Neural cell (in vitro differentiated cells): ENCODE results near the gene ITGAX. TPM values are rescaled to one million over a fixed set of nuclear protein-coding genes. Genes with fewer than 3 reads are reported as not detected.

Experiments
- H2AFZ ChIP-seq: fragments of 200-600, 300-800 bp; sonication (generic), shearing (Covaris generic); 2 replicates; pipeline ENCODE4 v1.6.0; 2014; ENCODE audit warnings: low read depth, mild to moderate bottlenecking, antibody characterized with exemption, low read length, moderate library complexity
- H3F3A ChIP-seq: fragments of 200-600 bp; shearing (Covaris generic); 2 replicates; pipeline ENCODE4 v1.6.1; 2016; ENCODE audit warnings: mild to moderate bottlenecking, moderate library complexity, mixed read lengths, antibody characterized with exemption, low read length; ENCODE audit not compliant: insufficient read depth, poor library complexity, severe bottlenecking
- H3K27ac ChIP-seq: fragments of 200-600, 300-800 bp; sonication (generic), shearing (Covaris generic); 2 replicates; pipeline ENCODE4 v1.5.1; 2014; ENCODE audit warnings: mild to moderate bottlenecking, low read length, moderate library complexity
- H3K27me3 ChIP-seq: fragments of 300-800, 200-600 bp; sonication (generic), shearing (Covaris generic); 2 replicates; pipeline ENCODE4 v1.6.0; 2014; ENCODE audit warnings: mild to moderate bottlenecking, low read depth, low read length, moderate library complexity; ENCODE audit not compliant: insufficient read depth
- H3K36me3 ChIP-seq: fragments of 300-800, 200-600 bp; sonication (generic), shearing (Covaris generic); 2 replicates; pipeline ENCODE4 v1.5.1; 2014; ENCODE audit warnings: mild to moderate bottlenecking, antibody characterized with exemption, low read length, moderate library complexity; ENCODE audit not compliant: insufficient read depth
- H3K4me2 ChIP-seq: fragments of 300-800, 200-600 bp; sonication (generic), shearing (Covaris generic); 2 replicates; pipeline ENCODE4 v1.6.0; 2014; ENCODE audit warnings: mild to moderate bottlenecking, low read length
- H3K4me3 ChIP-seq: fragments of 300-800, 200-600 bp; sonication (generic), shearing (Covaris generic); 2 replicates; pipeline ENCODE4 v1.5.1; 2014; ENCODE audit warnings: mild to moderate bottlenecking, low read length, moderate library complexity
- H3K79me2 ChIP-seq: fragments of 200-600 bp; shearing (Covaris generic); replicated peaks from 2 replicates; pipeline ENCODE4 v1.6.0; 2014; ENCODE audit warnings: mild to moderate bottlenecking, low read length, moderate library complexity; ENCODE audit not compliant: insufficient read depth
- H3K9ac ChIP-seq: fragments of 300-800, 200-600 bp; sonication (generic), shearing (Covaris generic); 2 replicates; pipeline ENCODE4 v1.6.1; 2016; ENCODE audit warnings: mild to moderate bottlenecking, low read length, mixed read lengths
- H3K9me2 ChIP-seq: fragments of 200-600 bp; shearing (Covaris generic); 2 replicates; pipeline ENCODE4 v1.6.1; 2016; ENCODE audit warnings: mild to moderate bottlenecking, low read length, mixed read lengths; ENCODE audit not compliant: insufficient read depth
- H3K9me3 ChIP-seq: fragments of 200-600, 300-800 bp; sonication (generic), shearing (Covaris generic); 2 replicates; pipeline ENCODE4 v1.6.1; 2016; ENCODE audit warnings: mild to moderate bottlenecking, mixed run types, low read length, moderate library complexity, mixed read lengths
- H4K20me1 ChIP-seq: fragments of 200-600 bp; shearing (Covaris generic); 2 replicates; pipeline ENCODE4 v1.6.1; 2016; ENCODE audit warnings: mild to moderate bottlenecking, mixed run types; ENCODE audit not compliant: insufficient read depth
- CTCF ChIP-seq: fragments of 450-650 bp; IDR thresholded peaks from 2 replicates; pipeline ENCODE4 v1.5.1; 2014; ENCODE audit warnings: antibody characterized with exemption, mild to moderate bottlenecking, moderate library complexity; ENCODE audit not compliant: poor library complexity, severe bottlenecking
- EP300 ChIP-seq: fragments of 450-650 bp; conservative IDR thresholded peaks from 2 replicates; pipeline ENCODE4 v1.6.1; 2014; ENCODE audit warnings: antibody characterized with exemption, mild to moderate bottlenecking, moderate library complexity; ENCODE audit not compliant: poor library complexity, severe bottlenecking
- EZH2 ChIP-seq: fragments of 200-600, 300-800 bp; shearing (Covaris generic), sonication (generic); IDR thresholded peaks from 2 replicates; pipeline ENCODE4 v1.6.1; 2014; ENCODE audit warnings: antibody characterized with exemption, low read length, borderline replicate concordance, mild to moderate bottlenecking; ENCODE audit not compliant: insufficient read depth, poor library complexity, severe bottlenecking
- MXI1 ChIP-seq: fragments of 450-650 bp; conservative IDR thresholded peaks from 2 replicates; pipeline ENCODE4 v1.6.1; 2014; ENCODE audit warnings: antibody characterized with exemption, mild to moderate bottlenecking; ENCODE audit not compliant: poor library complexity, severe bottlenecking
- POLR2AphosphoS5 ChIP-seq: IDR thresholded peaks from 2 replicates; pipeline ENCODE4 v1.6.1; 2012
- RAD21 ChIP-seq: fragments of 450-650 bp; conservative IDR thresholded peaks from 2 replicates; pipeline ENCODE4 v1.6.1; 2014; ENCODE audit warnings: antibody characterized with exemption, mild to moderate bottlenecking, moderate library complexity
- REST ChIP-seq: IDR thresholded peaks from 2 replicates; pipeline ENCODE4 v1.6.1; 2012; ENCODE audit warnings: borderline replicate concordance
- SMC3 ChIP-seq: fragments of 450-650 bp; conservative IDR thresholded peaks from 2 replicates; pipeline ENCODE4 v1.6.1; 2014; ENCODE audit warnings: antibody characterized with exemption, mild to moderate bottlenecking, moderate library complexity; ENCODE audit not compliant: poor library complexity
- TAF1 ChIP-seq: IDR thresholded peaks from 2 replicates; pipeline ENCODE4 v1.6.1; 2012; ENCODE audit warnings: low read depth
- polyA plus RNA-seq: library from polyadenylated mRNA; depleted of rRNA; stranded (reverse); fragments of >200 nt; gene quantifications from 2 replicates; pipeline ENCODE4 v1.2.3, GENCODE V29; 2014

Gene ITGAX
- polyA plus RNA-seq, 1 donor from 2014 or later: not detected

GRCh38 chr16:31411024-31411844 lies 56.3 kb downstream of the ITGAX start:
- H3K4me3 ChIP-seq: no peak overlapping the region
- no peaks in the 10 kb centered on the region for H3K79me2 ChIP-seq
- H2AFZ ChIP-seq: no peak overlapping the region
- no peaks in the 10 kb centered on the region for H3K9me2 ChIP-seq
- no peaks in the 10 kb centered on the region for H3F3A ChIP-seq
- H3K27ac ChIP-seq: no peak overlapping the region
- H3K27me3 ChIP-seq: no peaks in the 10 kb centered on the region
- no peak for TF ChIP-seq REST
- TF ChIP-seq CTCF: no peak
- no peak overlapping the region for H3K9ac ChIP-seq
- H4K20me1 ChIP-seq: no peaks in the 10 kb centered on the region
- no peaks in the 10 kb centered on the region for H3K36me3 ChIP-seq
- no peak overlapping the region for H3K4me2 ChIP-seq
- no peaks in the 10 kb centered on the region for H3K9me3 ChIP-seq

GRCh38 chr16:31412750-31413149 lies 57.8 kb downstream of the ITGAX start:
- Histone ChIP-seq H3F3A (no peaks in the 10 kb centered on the region), H3K36me3 (no peaks in the 10 kb centered on the region), H3K79me2 (no peaks in the 10 kb centered on the region), H3K9me2 (no peaks in the 10 kb centered on the region), H3K4me2 (no peak overlapping the region), H3K27me3 (no peaks in the 10 kb centered on the region), H2AFZ (no peak overlapping the region), H3K27ac (no peak overlapping the region), H3K9me3 (no peaks in the 10 kb centered on the region), H3K9ac (no peak overlapping the region), H4K20me1 (no peaks in the 10 kb centered on the region), H3K4me3 (no peak overlapping the region)
- TF ChIP-seq CTCF: no peak
- no peak for TF ChIP-seq TAF1
- TF ChIP-seq EZH2: no peak
- no peak for TF ChIP-seq SMC3
- no peak for TF ChIP-seq RAD21
- no peak for TF ChIP-seq POLR2AphosphoS5
- TF ChIP-seq MXI1: no peak
- no peak for TF ChIP-seq REST
- TF ChIP-seq EP300: no peak
